ENCODE measurements around the gene ARID1B. TPM values are rescaled to one million over a fixed set of nuclear protein-coding genes. Genes with fewer than 3 reads are reported as not detected.

Gene ARID1B
- polyA plus RNA-seq, 1 donor from 2014 or later = 21.9 TPM

DNA sequence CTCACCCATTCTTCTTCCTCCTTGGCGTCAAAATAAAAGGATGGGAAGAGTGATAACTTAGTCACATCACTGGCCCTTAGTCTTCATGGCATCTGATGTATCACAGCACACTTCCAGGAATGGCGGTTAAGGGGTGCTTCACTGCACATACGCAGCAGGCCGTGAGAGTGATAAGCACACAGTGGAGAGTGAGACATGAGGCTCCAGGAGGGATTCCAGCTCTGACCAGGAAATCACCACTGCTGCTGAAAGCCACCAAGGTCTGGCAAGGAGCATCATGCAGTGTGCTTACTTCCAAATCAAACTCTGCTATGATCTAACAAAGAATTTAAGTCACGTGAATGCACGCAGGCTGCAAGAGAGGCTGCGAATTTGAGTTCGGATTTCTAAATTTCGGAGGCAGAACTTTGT is 62.4 kb downstream of the ARID1B start:
- no peaks in the 10 kb centered on the region for H3K36me3 Mint-ChIP-seq
- H3K27ac Mint-ChIP-seq = peak overlapping the region; percentile 7 to 60 (median 51)
- H3K27me3 Mint-ChIP-seq = no peaks in the 10 kb centered on the region
- no peaks in the 10 kb centered on the region for H3K9me3 Mint-ChIP-seq
- peak overlapping the region in 2 of 4 donors; percentile 9 for H3K4me3 Mint-ChIP-seq
- peaks cover 47 to 55% (median 50%) of the 10 kb centered on the region in 3 donors for H3K4me1 Mint-ChIP-seq

DNA sequence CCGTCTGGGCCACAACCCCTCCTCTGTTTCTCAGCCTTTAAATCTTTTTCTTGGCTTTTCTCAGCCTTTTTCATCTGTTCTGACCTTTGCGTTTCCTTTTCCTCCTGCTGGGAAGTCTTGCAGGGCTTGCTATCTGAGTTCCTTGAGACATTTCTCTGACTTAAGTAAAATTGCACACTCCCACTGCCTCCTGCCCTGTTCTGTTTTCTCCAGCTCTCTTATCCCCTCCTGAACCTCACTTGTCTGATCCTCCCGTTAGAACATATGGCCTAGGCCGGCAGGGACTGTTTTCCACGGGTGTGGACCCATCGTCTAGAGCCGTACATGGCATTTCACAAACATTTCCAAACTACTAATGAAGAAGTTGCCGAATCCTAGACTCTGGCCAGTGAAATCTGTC is 63.0 kb downstream of the ARID1B start:
- no peaks in the 10 kb centered on the region for H3K36me3 Mint-ChIP-seq
- H3K4me3 Mint-ChIP-seq = peak overlapping the region in 2 of 4 donors; percentile 35 to 81
- no peaks in the 10 kb centered on the region for H3K9me3 Mint-ChIP-seq
- peaks cover 47 to 60% (median 55%) of the 10 kb centered on the region in 3 donors for H3K4me1 Mint-ChIP-seq
- no peaks in the 10 kb centered on the region for H3K27me3 Mint-ChIP-seq
- peak overlapping the region in 2 of 3 donors; percentile 36 to 69 for H3K27ac Mint-ChIP-seq

GRCh38 chr6:156840606-156841005 is 63.4 kb downstream of the ARID1B start:
- no peaks in the 10 kb centered on the region for H3K27me3 Mint-ChIP-seq
- peaks cover 52 to 65% (median 60%) of the 10 kb centered on the region in 3 donors for H3K4me1 Mint-ChIP-seq
- peak overlapping the region in 2 of 4 donors; percentile 49 to 81 for H3K4me3 Mint-ChIP-seq
- peaks cover 2% of the 10 kb centered on the region for H3K36me3 Mint-ChIP-seq
- peak overlapping the region; percentile 36 to 70 (median 69) for H3K27ac Mint-ChIP-seq
- no peaks in the 10 kb centered on the region for H3K9me3 Mint-ChIP-seq

DNA sequence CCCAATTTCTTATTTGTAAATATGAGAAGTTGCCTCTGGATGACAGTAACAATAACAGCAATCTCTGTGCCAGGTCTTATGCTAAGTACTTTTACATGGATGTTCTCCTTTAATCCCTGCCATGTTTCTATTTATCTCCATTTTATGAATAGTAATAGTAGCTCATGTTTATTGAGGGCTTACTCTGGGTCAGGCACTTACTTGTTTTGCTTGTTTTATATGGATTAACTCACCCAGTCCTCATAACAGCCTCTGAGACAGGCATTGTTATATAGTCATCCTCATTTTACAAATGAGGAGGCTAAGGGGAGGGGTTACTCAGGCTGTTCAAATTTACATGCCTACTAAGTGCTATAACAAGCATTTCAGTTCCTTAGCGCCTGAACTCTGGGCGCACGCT is 64.3 kb downstream of the ARID1B start:
- H3K4me1 Mint-ChIP-seq = peaks cover 57 to 68% (median 59%) of the 10 kb centered on the region in 3 donors
- H3K27me3 Mint-ChIP-seq = no peaks in the 10 kb centered on the region
- no peaks in the 10 kb centered on the region for H3K9me3 Mint-ChIP-seq

DNA sequence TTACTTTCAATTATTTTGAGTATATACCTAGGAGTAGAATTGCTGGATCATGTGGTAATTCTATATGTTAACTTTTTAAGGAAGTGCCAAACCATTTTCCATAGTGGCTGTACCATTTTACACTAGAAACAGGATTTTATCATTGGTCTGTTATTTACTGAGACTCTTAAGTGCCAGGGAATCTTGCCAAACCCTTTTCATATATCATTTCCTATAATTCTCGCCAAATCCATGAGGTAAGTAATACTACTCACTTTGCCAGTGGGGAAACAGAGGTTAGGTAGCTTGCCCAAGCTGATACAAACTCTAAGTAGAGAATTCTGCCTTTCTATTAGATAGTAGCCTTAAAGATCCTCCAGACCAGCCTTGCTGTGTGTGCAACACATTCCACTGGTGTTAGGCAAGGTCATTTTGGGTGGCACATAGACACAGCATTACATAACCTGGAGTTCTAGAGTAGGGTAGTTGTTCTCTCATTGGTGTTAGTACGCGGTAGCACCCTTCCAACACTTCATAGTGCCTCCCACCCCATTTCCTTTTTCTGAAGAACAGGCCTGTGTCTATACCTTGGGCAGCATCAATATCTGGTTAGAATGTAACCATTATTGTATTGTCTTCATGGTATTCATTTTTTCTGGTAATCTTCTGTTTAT is 65.5 kb downstream of the ARID1B start:
- no peaks in the 10 kb centered on the region for H3K27me3 Mint-ChIP-seq
- no peak overlapping the region for H3K4me3 Mint-ChIP-seq
- peak overlapping the region in 2 of 3 donors; percentile 11 to 61 for H3K27ac Mint-ChIP-seq

More for the DNA sequence above, 64.3 kb downstream of the ARID1B start:
- no peak overlapping the region for H3K4me3 Mint-ChIP-seq
- H3K36me3 Mint-ChIP-seq = peaks cover 5% of the 10 kb centered on the region
- peak overlapping the region in 2 of 3 donors; percentile 28 to 70 for H3K27ac Mint-ChIP-seq

DNA sequence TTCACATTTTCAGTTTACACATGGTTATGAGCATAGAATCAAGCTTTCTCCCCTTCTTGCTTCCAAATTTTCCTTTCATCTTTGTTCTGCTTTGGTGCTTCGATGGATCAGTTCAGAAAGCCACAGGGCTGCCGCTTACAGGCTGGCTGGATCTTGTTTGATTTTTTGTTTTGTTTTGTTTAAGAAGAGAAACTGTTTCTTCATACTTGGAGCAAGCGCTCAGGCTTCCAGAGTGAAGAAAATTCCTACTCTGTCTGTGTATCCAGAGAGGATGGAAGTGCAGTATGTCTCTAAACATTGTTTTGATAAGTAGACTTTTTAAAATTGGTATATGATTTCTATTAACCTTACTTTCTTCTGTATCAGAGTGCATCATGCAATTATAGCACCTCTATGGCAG is 66.9 kb downstream of the ARID1B start:
- Mint-ChIP-seq H3K27ac (peak overlapping the region in 1 of 3 donors; percentile 84), H3K4me1 (peaks cover 75 to 84% (median 81%) of the 10 kb centered on the region in 3 donors), H3K36me3 (peaks cover 5% of the 10 kb centered on the region), H3K27me3 (no peaks in the 10 kb centered on the region), H3K4me3 (peak overlapping the region in 1 of 4 donors; percentile 30), H3K9me3 (no peaks in the 10 kb centered on the region)

More for the DNA sequence above, 65.5 kb downstream of the ARID1B start:
- H3K36me3 Mint-ChIP-seq = peaks cover 5% of the 10 kb centered on the region
- no peaks in the 10 kb centered on the region for H3K9me3 Mint-ChIP-seq
- H3K4me1 Mint-ChIP-seq = peaks cover 68 to 75% (median 70%) of the 10 kb centered on the region in 3 donors

- Mint-ChIP-seq H3K27ac (peak overlapping the region; percentile 52 to 86 (median 80)), H3K27me3 (no peaks in the 10 kb centered on the region), H3K9me3 (no peaks in the 10 kb centered on the region), H3K4me3 (peak overlapping the region; percentile 13 to 88 (median 60)), H3K36me3 (peaks cover 5% of the 10 kb centered on the region), H3K4me1 (peaks cover 77 to 83% (median 83%) of the 10 kb centered on the region in 3 donors)
These were observed 68.4 kb downstream of the ARID1B start for GRCh38 chr6:156845454-156846155.

DNA sequence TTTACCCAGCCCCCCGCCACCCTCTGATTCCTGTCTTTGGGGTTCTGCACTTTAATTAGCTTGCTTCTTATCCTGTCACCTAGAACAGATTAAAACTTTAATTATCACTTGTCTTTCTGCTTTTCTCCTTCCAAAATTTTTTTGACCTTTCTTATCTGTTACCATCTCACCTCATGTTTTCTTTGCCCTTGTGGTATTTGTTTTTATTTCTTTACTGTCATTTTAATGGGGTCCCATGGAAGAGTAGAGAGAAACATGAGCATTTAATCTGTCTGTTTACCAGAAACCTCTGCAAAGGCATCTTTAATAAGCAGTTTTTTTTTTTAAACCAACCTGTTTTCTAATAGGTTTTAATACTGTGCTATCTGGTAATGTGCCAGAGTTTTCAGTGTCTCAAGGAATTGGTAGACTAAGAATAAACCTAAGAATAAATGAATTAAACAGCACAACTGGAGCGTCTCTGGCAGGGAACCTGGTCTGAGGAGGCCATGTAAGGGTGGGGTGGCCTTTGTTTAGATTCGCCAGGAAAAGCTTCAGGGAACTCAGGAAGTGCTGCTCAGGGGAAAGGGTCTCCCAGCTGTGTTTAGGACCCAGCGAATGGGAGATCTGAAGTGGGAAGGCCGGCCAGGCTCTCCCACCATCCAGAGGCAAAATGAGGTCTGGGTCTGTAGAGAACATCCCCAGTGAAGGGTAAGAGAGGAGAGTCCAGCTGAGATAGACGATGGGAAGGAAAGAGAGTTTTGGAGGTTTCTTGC is 69.8 kb downstream of the ARID1B start:
- H3K27ac Mint-ChIP-seq = peak overlapping the region; percentile 13 to 91 (median 84)
- no peaks in the 10 kb centered on the region for H3K27me3 Mint-ChIP-seq
- peak overlapping the region in 1 of 4 donors; percentile 71 for H3K4me3 Mint-ChIP-seq
- peaks cover 79 to 86% (median 85%) of the 10 kb centered on the region in 3 donors for H3K4me1 Mint-ChIP-seq
- no peaks in the 10 kb centered on the region for H3K9me3 Mint-ChIP-seq
- peaks cover 5% of the 10 kb centered on the region for H3K36me3 Mint-ChIP-seq

DNA sequence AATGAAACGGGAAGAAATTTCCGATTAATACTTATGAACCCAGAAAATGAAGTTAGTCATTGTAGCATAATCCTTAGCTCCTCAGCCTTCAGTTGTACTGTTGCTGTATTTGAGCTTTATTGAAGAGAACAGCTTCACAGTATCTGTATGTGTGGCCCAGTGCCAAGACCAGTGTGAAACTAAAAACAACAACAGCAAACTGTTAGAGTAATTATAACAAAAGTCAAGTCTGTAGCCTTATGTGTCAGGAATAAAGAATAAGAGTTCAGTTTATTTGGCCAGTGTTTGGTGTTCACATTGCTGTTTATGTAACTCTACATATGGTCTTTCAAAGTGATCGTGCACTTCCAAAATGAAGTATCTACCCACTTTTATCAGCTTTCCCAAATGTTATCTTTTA is 70.9 kb downstream of the ARID1B start:
- Mint-ChIP-seq H3K4me1 (peaks cover 82 to 85% (median 84%) of the 10 kb centered on the region in 3 donors), H3K9me3 (no peaks in the 10 kb centered on the region), H3K27me3 (no peaks in the 10 kb centered on the region), H3K4me3 (peak overlapping the region in 2 of 4 donors; percentile 78 to 82), H3K36me3 (peaks cover 5% of the 10 kb centered on the region), H3K27ac (peak overlapping the region in 2 of 3 donors; percentile 13 to 20)

DNA sequence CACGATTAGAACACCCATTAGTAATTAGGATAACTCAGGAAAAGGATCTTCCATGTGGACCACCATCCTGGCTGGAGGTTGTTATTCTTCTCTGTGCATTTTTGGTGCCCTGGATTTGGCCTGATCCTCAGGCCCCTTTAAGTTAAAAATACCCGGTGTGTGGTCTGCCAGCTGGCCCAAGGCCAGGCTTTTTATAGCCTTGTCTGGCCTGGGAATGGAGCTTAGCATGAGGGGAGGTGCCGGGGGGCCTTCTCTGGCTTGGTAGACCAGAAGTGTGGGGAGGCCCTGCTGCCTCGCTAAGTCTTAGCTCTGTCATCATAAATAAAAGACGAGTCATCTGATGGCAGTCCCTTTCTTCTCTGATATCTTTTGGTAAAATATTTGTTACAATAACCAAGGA is 71.4 kb downstream of the ARID1B start:
- Mint-ChIP-seq H3K4me3 (peak overlapping the region in 2 of 4 donors; percentile 51 to 82), H3K4me1 (peaks cover 83 to 87% (median 84%) of the 10 kb centered on the region in 3 donors), H3K9me3 (no peaks in the 10 kb centered on the region), H3K27me3 (no peaks in the 10 kb centered on the region), H3K36me3 (peaks cover 5% of the 10 kb centered on the region), H3K27ac (peak overlapping the region; percentile 13 to 79 (median 20))

GRCh38 chr6:156849806-156850205 is 72.6 kb downstream of the ARID1B start:
- H3K9me3 Mint-ChIP-seq = no peaks in the 10 kb centered on the region
- no peaks in the 10 kb centered on the region for H3K27me3 Mint-ChIP-seq
- peak overlapping the region in 3 of 4 donors; percentile 2 to 76 (median 35) for H3K4me3 Mint-ChIP-seq
- H3K36me3 Mint-ChIP-seq = peaks cover 5% of the 10 kb centered on the region
- H3K27ac Mint-ChIP-seq = peak overlapping the region in 2 of 3 donors; percentile 20 to 37
- peaks cover 80 to 82% (median 82%) of the 10 kb centered on the region in 3 donors for H3K4me1 Mint-ChIP-seq

DNA sequence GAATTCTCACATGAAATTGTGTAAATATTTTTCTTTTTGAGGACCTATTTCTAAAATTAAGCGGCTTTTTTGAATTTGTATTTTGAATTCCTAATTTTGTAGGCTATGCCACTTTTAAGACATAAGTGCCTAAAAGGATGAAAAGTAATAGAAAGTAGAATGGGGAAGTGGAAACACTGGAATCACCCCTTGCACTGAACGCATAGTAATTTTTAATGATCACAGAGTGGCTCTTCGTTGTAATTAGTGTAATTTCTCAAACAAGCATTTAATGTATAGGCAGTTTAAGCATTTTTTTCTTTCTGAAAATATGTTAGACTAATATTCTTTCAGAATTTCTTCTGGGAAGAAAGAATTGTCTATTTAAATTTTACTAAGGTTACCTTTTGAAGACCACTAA is 73.2 kb downstream of the ARID1B start:
- H3K27ac Mint-ChIP-seq = peak overlapping the region in 2 of 3 donors; percentile 37 to 73
- peaks cover 5% of the 10 kb centered on the region for H3K36me3 Mint-ChIP-seq
- peaks cover 78 to 79% (median 79%) of the 10 kb centered on the region in 3 donors for H3K4me1 Mint-ChIP-seq
- H3K27me3 Mint-ChIP-seq = no peaks in the 10 kb centered on the region
- H3K4me3 Mint-ChIP-seq = peak overlapping the region in 3 of 4 donors; percentile 35 to 76 (median 43)
- H3K9me3 Mint-ChIP-seq = no peaks in the 10 kb centered on the region

DNA sequence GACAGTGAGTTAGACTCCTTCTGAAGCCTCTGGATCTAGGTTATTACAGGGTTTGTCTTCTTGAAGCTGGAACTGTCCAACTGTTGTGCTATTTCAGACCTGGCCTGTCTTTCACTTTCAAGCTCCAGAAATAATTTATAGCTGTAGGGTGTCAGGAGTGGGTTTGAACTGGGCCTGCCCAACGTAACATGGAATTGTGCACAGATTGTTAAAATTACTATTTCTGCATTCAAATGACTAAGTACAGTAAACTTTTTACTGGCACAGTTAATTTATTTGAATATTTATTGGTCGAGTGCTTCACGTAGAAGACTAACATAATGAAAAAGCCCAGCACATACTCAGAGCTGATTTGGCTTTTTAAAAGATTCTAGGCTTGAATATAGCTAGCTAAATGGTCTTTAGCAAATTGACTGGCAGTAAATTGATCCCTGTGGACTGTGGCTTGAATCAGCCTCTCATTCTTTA is 74.3 kb downstream of the ARID1B start:
- Mint-ChIP-seq H3K9me3 (no peaks in the 10 kb centered on the region), H3K27ac (peak overlapping the region in 2 of 3 donors; percentile 37 to 73), H3K27me3 (no peaks in the 10 kb centered on the region), H3K36me3 (no peaks in the 10 kb centered on the region), H3K4me3 (peak overlapping the region; percentile 3 to 76 (median 52)), H3K4me1 (peaks cover 80 to 83% (median 80%) of the 10 kb centered on the region in 3 donors)

DNA sequence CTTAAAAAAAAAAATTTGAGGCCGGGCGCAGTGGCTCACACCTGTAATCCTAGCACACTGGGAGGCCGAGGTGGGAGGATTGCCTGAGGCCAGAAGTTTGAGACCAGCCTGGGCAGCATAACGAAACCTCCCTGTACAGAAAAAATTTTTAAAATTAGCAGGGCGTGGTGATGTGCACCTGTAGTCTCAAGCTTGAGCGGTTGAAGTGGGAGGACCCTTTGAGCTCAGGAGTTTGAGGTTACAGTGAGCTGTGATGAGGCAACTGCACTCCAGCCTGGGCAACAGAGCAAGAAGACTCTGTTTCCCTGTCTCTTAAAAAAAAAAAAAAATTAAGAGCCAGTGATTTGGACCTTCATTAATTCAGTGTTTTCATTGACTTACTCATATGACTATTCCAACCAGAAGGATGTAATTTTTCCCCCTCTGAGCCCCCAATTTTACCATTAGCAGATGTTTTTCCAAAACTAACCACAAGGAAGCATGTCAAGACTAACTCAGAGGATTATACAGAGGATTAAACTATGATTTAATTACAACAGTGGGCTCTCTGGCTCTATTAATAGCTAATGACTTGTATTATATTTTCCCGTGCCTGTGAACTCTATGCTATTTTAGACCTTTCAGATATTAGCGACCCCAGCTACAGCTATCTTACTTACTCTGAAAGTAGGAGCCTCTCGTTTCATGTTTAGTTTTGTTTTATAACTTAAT is 75.1 kb downstream of the ARID1B start:
- H3K4me1 Mint-ChIP-seq = peaks cover 80 to 83% (median 80%) of the 10 kb centered on the region in 3 donors
- no peaks in the 10 kb centered on the region for H3K36me3 Mint-ChIP-seq
- H3K9me3 Mint-ChIP-seq = no peaks in the 10 kb centered on the region
- H3K27me3 Mint-ChIP-seq = no peaks in the 10 kb centered on the region
- H3K4me3 Mint-ChIP-seq = peak overlapping the region in 3 of 4 donors; percentile 3 to 76 (median 61)
- H3K27ac Mint-ChIP-seq = peak overlapping the region; percentile 37 to 77 (median 73)

Measured in IgD-negative memory B cell (primary cell).